WTC11 (cell line): ENCODE results near the gene ALDH3A2. TPM values are rescaled to one million over a fixed set of nuclear protein-coding genes. Genes with fewer than 3 reads are reported as not detected.

Experiments used
- ATAC-seq: fragments of 200-7000 bp; cut with Tn5 transposase; 2 replicates; pipeline ENCODE4 v1.10.0; 2021; ENCODE audit warnings: mild to moderate bottlenecking, moderate library complexity
- CTCF ChIA-PET: fragments of 300-600 bp; sonication (Branson Sonifier 250); formaldehyde crosslinking; loops from one replicate; lab custom pipeline; 2021; ENCODE audit warnings: antibody characterized with exemption; lab: Charles Lee
- POLR2A ChIA-PET: fragments of 350-600 bp; sonication (Branson Sonifier 250); formaldehyde crosslinking; loops from one replicate; lab custom pipeline; 2021; ENCODE audit warnings: antibody characterized with exemption; lab: Charles Lee
- DNase-seq: peaks from one replicate; pipeline ENCODE4 v3.0.0; 2021; ENCODE audit warnings: low spot score
- H3K27ac Mint-ChIP-seq: 2 replicates; pipeline ENCODE4 v1.8.0; 2021; ENCODE audit warnings: mixed read lengths
- H3K27me3 Mint-ChIP-seq: 2 replicates; pipeline ENCODE4 v1.8.0; 2021; ENCODE audit warnings: low read depth, mild to moderate bottlenecking, moderate library complexity, mixed read lengths
- H3K36me3 Mint-ChIP-seq: 2 replicates; pipeline ENCODE4 v1.8.0; 2021; ENCODE audit warnings: mixed read lengths
- H3K4me1 Mint-ChIP-seq: 2 replicates; pipeline ENCODE4 v1.8.0; 2022; ENCODE audit warnings: mixed read lengths
- H3K4me3 Mint-ChIP-seq: 2 replicates; pipeline ENCODE4 v1.8.0; 2021; ENCODE audit warnings: mild to moderate bottlenecking, moderate library complexity, mixed read lengths
- H3K9me3 Mint-ChIP-seq: 2 replicates; pipeline ENCODE4 v1.8.0; 2021; ENCODE audit warnings: mixed read lengths
- CDX4 ChIP-seq: fragments of 250-450 bp; sonication (Bioruptor Pico); IDR thresholded peaks from 2 replicates; pipeline ENCODE4 v1.9.0; 2021; ENCODE audit warnings: moderate library complexity, mild to moderate bottlenecking, inconsistent platforms, borderline replicate concordance
- CREM ChIP-seq: sonication (generic); formaldehyde crosslinking; IDR thresholded peaks from 2 replicates; pipeline ENCODE4 v1.8.1; 2022; ENCODE audit warnings: mild to moderate bottlenecking, missing genetic modification reagents, moderate library complexity
- CTCF ChIP-seq: fragments of 200-600 bp; IDR thresholded peaks from 2 replicates; pipeline ENCODE4 v1.8.0; 2022; ENCODE audit warnings: antibody characterized with exemption
- EMX1 ChIP-seq: fragments of 250-450 bp; sonication (Bioruptor Pico); IDR thresholded peaks from 2 replicates; pipeline ENCODE4 v1.8.0; 2021; ENCODE audit warnings: mild to moderate bottlenecking
- FOXK1 ChIP-seq: sonication (generic); formaldehyde crosslinking; IDR thresholded peaks from 2 replicates; pipeline ENCODE4 v1.8.0; 2022; ENCODE audit warnings: mild to moderate bottlenecking, moderate library complexity, missing genetic modification reagents
- GABPB1 ChIP-seq: sonication (generic); formaldehyde crosslinking; IDR thresholded peaks from 2 replicates; pipeline ENCODE4 v1.8.1; 2023; ENCODE audit warnings: mild to moderate bottlenecking, missing genetic modification reagents
- HMGXB4 ChIP-seq: sonication (generic); formaldehyde crosslinking; IDR thresholded peaks from 2 replicates; pipeline ENCODE4 v1.8.1; 2023; ENCODE audit warnings: mild to moderate bottlenecking, moderate library complexity, missing genetic modification reagents
- IRF1 ChIP-seq: sonication (generic); formaldehyde crosslinking; IDR thresholded peaks from 2 replicates; pipeline ENCODE4 v1.8.0; 2023; ENCODE audit warnings: missing genetic modification reagents
- MAX ChIP-seq: sonication (generic); formaldehyde crosslinking; IDR thresholded peaks from 2 replicates; pipeline ENCODE4 v1.8.0; 2022; ENCODE audit warnings: mild to moderate bottlenecking, missing genetic modification reagents
- MYBL2 ChIP-seq: sonication (generic); formaldehyde crosslinking; IDR thresholded peaks from 2 replicates; pipeline ENCODE4 v1.8.1; 2023; ENCODE audit warnings: mild to moderate bottlenecking, moderate library complexity, missing genetic modification reagents
- OVOL2 ChIP-seq: fragments of 250-450 bp; sonication (Bioruptor Pico); IDR thresholded peaks from 2 replicates; pipeline ENCODE4 v1.9.0; 2021; ENCODE audit warnings: mild to moderate bottlenecking, borderline replicate concordance
- PRDM15 ChIP-seq: sonication (generic); formaldehyde crosslinking; IDR thresholded peaks from 2 replicates; pipeline ENCODE4 v1.8.0; 2022; ENCODE audit warnings: missing genetic modification reagents
- PRRX2 ChIP-seq: fragments of 250-450 bp; sonication (Bioruptor Pico); IDR thresholded peaks from 2 replicates; pipeline ENCODE4 v1.8.0; 2021; ENCODE audit warnings: mild to moderate bottlenecking
- TEAD1 ChIP-seq: sonication (generic); formaldehyde crosslinking; IDR thresholded peaks from 2 replicates; pipeline ENCODE4 v1.8.0; 2022; ENCODE audit warnings: mild to moderate bottlenecking, missing genetic modification reagents
- TEAD4 ChIP-seq: sonication (generic); formaldehyde crosslinking; IDR thresholded peaks from 2 replicates; pipeline ENCODE4 v1.8.0; 2022; ENCODE audit warnings: mild to moderate bottlenecking, missing genetic modification reagents
- TP53 ChIP-seq: sonication (generic); formaldehyde crosslinking; IDR thresholded peaks from 2 replicates; pipeline ENCODE4 v1.8.1; 2023; ENCODE audit warnings: mild to moderate bottlenecking, missing genetic modification reagents
- ZNF138 ChIP-seq: sonication (generic); formaldehyde crosslinking; conservative IDR thresholded peaks from 2 replicates; pipeline ENCODE4 v1.8.1; 2022; ENCODE audit warnings: mild to moderate bottlenecking, moderate library complexity, missing genetic modification reagents
- ZNF423 ChIP-seq: fragments of 250-450 bp; sonication (Bioruptor Pico); IDR thresholded peaks from 2 replicates; pipeline ENCODE4 v2.1.2; 2022; ENCODE audit warnings: mild to moderate bottlenecking, moderate library complexity
- ZNF512 ChIP-seq: sonication (generic); formaldehyde crosslinking; IDR thresholded peaks from 2 replicates; pipeline ENCODE4 v1.8.1; 2022; ENCODE audit warnings: missing genetic modification reagents, borderline replicate concordance
- total RNA-seq: library from RNA; stranded (reverse); gene quantifications from 3 replicates; pipeline ENCODE4 v1.2.3, GENCODE V29; 2021

ALDH3A2 gene
- total RNA-seq, 1 experiment from 2014 or later: 68.5 TPM

GRCh38 chr17:19686400-19687090 lies 38.0 kb downstream of the ALDH3A2 start:
- Mint-ChIP-seq H3K36me3 (peaks cover 76% of the 10 kb centered on the region), H3K9me3 (peaks cover 79% of the 10 kb centered on the region), H3K4me3 (no peak overlapping the region), H3K4me1 (no peaks in the 10 kb centered on the region)
- POLR2A ChIA-PET: no interaction called here
- TF ChIP-seq GABPB1 (CRISPR knock-in tag) (no peak), ZNF423 (no peak), FOXK1 (CRISPR knock-in tag) (no peak), OVOL2 (CRISPR knock-in tag) (no peak), MAX (CRISPR knock-in tag) (no peak)
- TF ChIP-seq, all 79 proteins: peak for 0
- Mint-ChIP-seq H3K27me3 (peaks cover 4% of the 10 kb centered on the region), H3K27ac (no peak overlapping the region)
- ATAC-seq (no peak), DNase-seq (no peak)
- CTCF ChIA-PET: no interaction called here

GRCh38 chr17:19702217-19702641 lies 53.7 kb downstream of the ALDH3A2 start:
- no peaks in the 10 kb centered on the region; the same call in 1 of the 2 replicates for H3K27me3 Mint-ChIP-seq
- ChIA-PET POLR2A (no interaction called here), CTCF (interaction anchor here (1.3 to 1.9 kb wide), 3 partner anchors 54 to 340 kb away, joined by 4 read pairs; partner anchors contain the start of genes ALDH3A2 and B9D1)
- DNase-seq (no peak), ATAC-seq (no peak)
- no peak for TF ChIP-seq MYBL2 (CRISPR knock-in tag)
- no peak for TF ChIP-seq ZNF138 (CRISPR knock-in tag)
- TF ChIP-seq HMGXB4 (CRISPR knock-in tag): no peak
- TF ChIP-seq TEAD1 (CRISPR knock-in tag): no peak
- no peak for TF ChIP-seq OVOL2 (CRISPR knock-in tag)
- no peak for TF ChIP-seq PRRX2 (CRISPR knock-in tag)
- TF ChIP-seq PRDM15 (CRISPR knock-in tag): no peak
- no peak for TF ChIP-seq TEAD4 (CRISPR knock-in tag)
- no peak for TF ChIP-seq EMX1 (CRISPR knock-in tag)
- TF ChIP-seq ZNF512 (CRISPR knock-in tag): no peak
- TF ChIP-seq CDX4 (CRISPR knock-in tag): no peak
- TF ChIP-seq TP53 (CRISPR knock-in tag): no peak
- no peak for TF ChIP-seq IRF1
- no peak for TF ChIP-seq CREM (CRISPR knock-in tag)
- TF ChIP-seq CTCF: no peak
- H3K36me3 Mint-ChIP-seq: no peaks in the 10 kb centered on the region
- peaks cover 26% of the 10 kb centered on the region for H3K4me1 Mint-ChIP-seq
- H3K9me3 Mint-ChIP-seq: no peaks in the 10 kb centered on the region
- no peak overlapping the region for H3K4me3 Mint-ChIP-seq
- no peak overlapping the region for H3K27ac Mint-ChIP-seq
